Measurements from ENCODE around the gene SLC35A5.

The SLC35A5 gene

GRCh38 chr3:112632596-112632995 is 70.8 kb downstream of the SLC35A5 start:
- H3K27ac ChIP-seq (ENCODE audit: extremely low read depth, low read depth, low read length): no peak overlapping the region
- CTCF ChIA-PET: interaction anchor here (2.4 kb wide), 1 partner anchor 10 kb away, joined by 10 read pairs; no protein-coding TSS in a partner anchor
- TF ChIP-seq ZNF19 (tag by site-specific recombination; IDR thresholded peaks at IDR 0.05; ENCODE audit: low read depth) (no peak), GLIS1 (tag by site-specific recombination; IDR thresholded peaks at IDR 0.05) (peak; percentile 89)
- no peaks in the 10 kb centered on the region for H3K36me3 ChIP-seq (ENCODE audit: control insufficient read depth in 2 of 2, insufficient read depth in 1 of 2, low read length in 2 of 2)
- POLR2A ChIA-PET: no interaction called here
- H3K4me3 ChIP-seq (ENCODE audit: low read depth, low read length): no peak overlapping the region
- peaks cover 16% of the 10 kb centered on the region for H3K4me1 ChIP-seq (ENCODE audit: control insufficient read depth, insufficient read depth, low read length)
- no peaks in the 10 kb centered on the region for H3K9me3 ChIP-seq (ENCODE audit: control insufficient read depth, insufficient read depth, low read depth, low read length)

GRCh38 chr3:112633191-112633590 is 71.3 kb downstream of the SLC35A5 start:
- ChIA-PET CTCF (interaction anchor here (2.4 kb wide), 1 partner anchor 9 kb away, joined by 10 read pairs; no protein-coding TSS in a partner anchor), POLR2A (no interaction called here)

GRCh38 chr3:112633757-112634156 is 71.9 kb downstream of the SLC35A5 start:
- Histone ChIP-seq H3K27ac (ENCODE audit: extremely low read depth, low read depth, low read length) (no peak overlapping the region), H3K4me3 (ENCODE audit: low read depth, low read length) (no peak overlapping the region), H3K4me1 (ENCODE audit: control insufficient read depth, insufficient read depth, low read length) (peaks cover 16% of the 10 kb centered on the region), H3K9me3 (ENCODE audit: control insufficient read depth, insufficient read depth, low read depth, low read length) (no peaks in the 10 kb centered on the region), H3K36me3 (ENCODE audit: control insufficient read depth in 2 of 2, insufficient read depth in 1 of 2, low read length in 2 of 2) (no peaks in the 10 kb centered on the region)
- POLR2A ChIA-PET: no interaction called here
- CTCF ChIA-PET: interaction anchor here (2.4 kb wide), 1 partner anchor 9 kb away, joined by 10 read pairs; no protein-coding TSS in a partner anchor
- TF ChIP-seq FEZF1 (tag by site-specific recombination; IDR thresholded peaks at IDR 0.05) (peak; percentile 96), ZNF140 (tag by site-specific recombination; IDR thresholded peaks at IDR 0.05) (no peak)

More at GRCh38 chr3:112633191-112633590, 71.3 kb downstream of the SLC35A5 start:
- Histone ChIP-seq H3K4me1 (ENCODE audit: control insufficient read depth, insufficient read depth, low read length) (peaks cover 16% of the 10 kb centered on the region), H3K27ac (ENCODE audit: extremely low read depth, low read depth, low read length) (no peak overlapping the region), H3K4me3 (ENCODE audit: low read depth, low read length) (no peak overlapping the region), H3K9me3 (ENCODE audit: control insufficient read depth, insufficient read depth, low read depth, low read length) (no peaks in the 10 kb centered on the region), H3K36me3 (ENCODE audit: control insufficient read depth in 2 of 2, insufficient read depth in 1 of 2, low read length in 2 of 2) (no peaks in the 10 kb centered on the region)
- TF ChIP-seq ZNF510 (tag by site-specific recombination; IDR thresholded peaks at IDR 0.05; ENCODE audit: insufficient replicate concordance): no peak
- TF ChIP-seq ZNF830 (tag by site-specific recombination; IDR thresholded peaks at IDR 0.05; ENCODE audit: low read depth): no peak
- TF ChIP-seq HOXD13 (CRISPR knock-in tag; IDR thresholded peaks at IDR 0.05; ENCODE audit: borderline replicate concordance): no peak
- no peak for TF ChIP-seq ZBTB11 (tag by site-specific recombination; conservative IDR thresholded peaks at IDR 0.05; ENCODE audit: low read depth)
- TF ChIP-seq ZNF624 (tag by site-specific recombination; IDR thresholded peaks at IDR 0.05): no peak
- TF ChIP-seq ZNF488 (tag by site-specific recombination; IDR thresholded peaks at IDR 0.05): no peak

GRCh38 chr3:112634786-112635541 is 73.1 kb downstream of the SLC35A5 start:
- Histone ChIP-seq H3K4me3 (ENCODE audit: low read depth, low read length) (no peak overlapping the region), H3K36me3 (ENCODE audit: control insufficient read depth in 2 of 2, insufficient read depth in 1 of 2, low read length in 2 of 2) (no peaks in the 10 kb centered on the region), H3K27ac (ENCODE audit: extremely low read depth, low read depth, low read length) (no peak overlapping the region), H3K4me1 (ENCODE audit: control insufficient read depth, insufficient read depth, low read length) (peaks cover 10% of the 10 kb centered on the region), H3K9me3 (ENCODE audit: control insufficient read depth, insufficient read depth, low read depth, low read length) (no peaks in the 10 kb centered on the region)
- ChIA-PET CTCF (interaction anchor here (1.2 to 2.7 kb wide), 3 partner anchors 8 to 55 kb away, joined by 5 to 10 read pairs (median 8); no protein-coding TSS in a partner anchor), POLR2A (no interaction called here)
- TF ChIP-seq EGR2 (tag by site-specific recombination; IDR thresholded peaks at IDR 0.05; ENCODE audit: low read depth) (no peak), ZNF529 (tag by site-specific recombination; IDR thresholded peaks at IDR 0.05; ENCODE audit: insufficient replicate concordance) (no peak), ZNF558 (tag by site-specific recombination; IDR thresholded peaks at IDR 0.05) (no peak), ZNF48 (tag by site-specific recombination; IDR thresholded peaks at IDR 0.05) (no peak), ZNF449 (tag by site-specific recombination; IDR thresholded peaks at IDR 0.05) (no peak), ZNF223 (tag by site-specific recombination; IDR thresholded peaks at IDR 0.05) (no peak), ZNF174 (tag by site-specific recombination; IDR thresholded peaks at IDR 0.05) (no peak), ZNF670 (tag by site-specific recombination; IDR thresholded peaks at IDR 0.05; ENCODE audit: low read depth) (no peak), ZNF645 (tag by site-specific recombination; IDR thresholded peaks at IDR 0.05) (no peak), ZNF394 (tag by site-specific recombination; IDR thresholded peaks at IDR 0.05; ENCODE audit: borderline replicate concordance) (no peak)

Data from HEK293 (cell line).